NCI-H524 (cell line): Measurements from ENCODE around the gene PCYT1A.

ENCODE experiments used
- DNase-seq, 2 experiments: peaks; one replicate each; lab custom pipeline; 2025; lab: John Stamatoyannopoulos, UW

Gene PCYT1A

GRCh38 chr3:196236223-196236622, 51.3 kb downstream of the PCYT1A start:
- DNase-seq = no peak

- DNase-seq = no peak
Observed at GRCh38 chr3:196235452-196236122, 51.9 kb downstream of the PCYT1A start.

- no peak for DNase-seq
Observed at GRCh38 chr3:196232882-196233251, 54.7 kb downstream of the PCYT1A start.

DNA sequence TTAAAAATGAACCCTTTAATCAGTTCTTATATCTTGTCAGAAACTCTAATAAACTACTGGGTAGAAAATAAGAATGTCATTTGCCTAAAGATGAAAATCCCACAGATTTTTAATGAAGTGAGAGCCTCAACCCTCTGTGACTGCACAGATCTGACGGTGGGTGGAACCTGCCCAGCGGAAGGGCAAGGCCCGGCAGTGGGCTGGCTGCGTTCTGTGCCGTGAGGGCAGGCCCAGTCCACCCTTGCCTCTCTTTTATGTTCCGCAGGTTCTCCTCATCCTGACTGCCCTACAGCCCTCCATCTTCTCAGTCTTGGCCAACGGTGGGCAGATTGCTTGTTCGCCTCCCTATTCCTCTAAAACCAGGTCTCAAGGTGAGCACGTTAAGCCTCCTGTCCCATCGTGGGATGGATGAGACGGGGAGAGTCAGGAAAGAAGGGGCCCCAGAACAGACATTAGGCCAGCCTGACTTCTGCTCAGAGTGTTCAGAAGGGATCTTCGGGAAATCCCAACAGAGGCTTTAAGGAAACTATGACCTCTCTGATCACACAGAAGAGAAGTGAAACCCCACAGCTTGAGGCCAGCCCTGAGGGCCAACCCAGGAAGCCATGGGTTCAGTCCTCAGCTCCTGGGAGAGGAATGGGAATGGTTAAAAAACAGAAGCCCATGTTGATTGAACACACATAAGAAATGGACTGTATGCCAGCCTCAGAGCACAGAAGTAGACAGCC, 55.2 kb downstream of the PCYT1A start:
- DNase-seq = no peak

DNA sequence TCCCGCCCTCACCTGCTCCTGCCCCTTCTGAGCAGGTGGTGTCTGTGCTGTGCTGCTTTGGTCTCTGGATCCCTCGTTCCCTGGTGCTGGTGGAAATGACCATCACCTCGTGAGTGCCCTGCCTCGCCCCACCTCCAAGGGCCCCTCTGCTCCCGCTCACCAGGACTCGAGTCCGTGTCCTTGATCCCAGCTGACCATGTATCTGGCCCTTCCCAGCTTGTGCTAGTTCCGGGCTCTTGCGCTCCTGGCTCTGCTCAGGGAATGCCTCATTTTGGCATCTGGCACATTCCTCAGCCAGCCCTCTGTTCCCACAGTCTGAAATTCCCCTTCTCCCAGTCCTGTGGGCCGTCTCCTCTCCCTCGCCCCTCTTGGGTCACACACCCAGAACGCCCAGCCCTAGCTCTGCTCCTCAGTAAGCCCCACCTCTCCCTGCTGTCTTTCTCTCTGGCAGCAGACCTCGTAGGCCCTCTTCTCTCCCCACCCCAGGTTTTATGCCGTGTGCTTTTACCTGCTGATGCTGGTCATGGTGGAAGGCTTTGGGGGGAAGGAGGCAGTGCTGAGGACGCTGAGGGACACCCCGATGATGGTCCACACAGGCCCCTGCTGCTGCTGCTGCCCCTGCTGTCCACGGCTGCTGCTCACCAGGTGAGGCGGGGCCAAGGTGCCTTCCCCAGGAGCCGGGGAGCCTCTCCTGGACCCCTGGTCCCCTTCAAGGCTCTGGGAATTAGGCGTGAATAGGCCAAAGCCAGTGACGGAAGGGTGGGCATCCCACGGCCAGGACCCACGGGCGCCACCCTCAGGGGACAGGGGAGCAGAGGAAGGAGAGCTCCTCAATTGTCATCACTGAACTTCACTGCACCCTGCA, 59.7 kb downstream of the PCYT1A start:
- no peak for DNase-seq

DNA sequence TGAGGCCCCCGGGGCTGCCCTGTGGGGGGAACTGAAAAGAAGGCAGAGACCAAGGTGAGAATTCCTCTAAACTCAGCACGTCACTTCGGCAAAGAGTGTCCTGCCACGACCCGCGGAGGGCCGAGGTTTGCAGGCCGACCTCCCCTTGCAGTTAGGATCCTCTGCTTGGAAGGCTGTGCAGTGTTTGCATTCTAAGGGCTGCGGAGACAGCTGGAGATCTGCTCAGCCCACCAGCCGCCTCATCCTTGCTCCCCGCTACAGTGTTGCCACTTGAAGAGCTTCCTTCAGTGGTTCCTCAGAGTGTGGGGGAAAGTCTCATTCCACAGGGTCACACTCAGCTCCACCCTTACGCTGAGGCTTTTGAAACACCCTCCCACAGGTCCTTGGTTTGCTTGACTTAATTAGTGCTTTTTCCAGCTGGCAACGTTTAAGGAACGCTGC, 60.4 kb downstream of the PCYT1A start:
- DNase-seq = no peak

- no peak for DNase-seq
Observed at GRCh38 chr3:196225763-196226364, 61.7 kb downstream of the PCYT1A start.

- no peak for DNase-seq
Observed at GRCh38 chr3:196225086-196225485, 62.4 kb downstream of the PCYT1A start.

DNA sequence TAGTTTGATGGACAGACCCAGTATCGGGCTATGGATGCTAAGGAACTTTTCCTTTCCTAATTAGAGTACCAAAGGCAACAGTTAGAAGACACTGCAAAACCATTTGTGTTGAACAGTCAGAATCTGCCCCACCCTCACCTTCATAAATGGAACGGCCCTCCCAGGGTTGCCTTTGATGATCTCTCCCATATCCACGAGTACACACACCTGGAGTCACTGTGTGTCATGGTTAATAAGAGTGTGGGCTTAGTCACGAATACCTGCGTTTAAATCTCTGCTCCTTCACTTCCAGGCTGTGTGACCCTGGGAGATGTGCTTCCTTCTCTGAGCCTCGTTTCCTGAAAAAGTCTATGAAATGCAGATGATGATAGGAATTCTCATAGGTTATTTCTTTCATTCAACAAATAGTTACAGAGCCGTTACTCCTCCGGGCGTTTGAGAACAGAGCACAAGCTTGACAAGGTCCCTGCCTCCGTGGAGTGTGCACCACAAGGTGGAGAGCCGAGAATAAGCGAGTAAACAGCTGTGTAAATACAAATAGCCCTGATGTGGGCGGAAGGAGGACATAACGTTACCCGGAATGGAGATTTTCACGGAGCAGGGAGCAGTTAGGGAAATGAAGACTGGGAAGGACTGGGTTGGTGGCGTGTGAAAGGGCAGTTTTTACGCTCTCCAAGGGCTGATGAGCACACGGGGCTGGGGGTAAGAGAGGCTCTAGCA, 64.5 kb downstream of the PCYT1A start:
- DNase-seq = no peak

DNA sequence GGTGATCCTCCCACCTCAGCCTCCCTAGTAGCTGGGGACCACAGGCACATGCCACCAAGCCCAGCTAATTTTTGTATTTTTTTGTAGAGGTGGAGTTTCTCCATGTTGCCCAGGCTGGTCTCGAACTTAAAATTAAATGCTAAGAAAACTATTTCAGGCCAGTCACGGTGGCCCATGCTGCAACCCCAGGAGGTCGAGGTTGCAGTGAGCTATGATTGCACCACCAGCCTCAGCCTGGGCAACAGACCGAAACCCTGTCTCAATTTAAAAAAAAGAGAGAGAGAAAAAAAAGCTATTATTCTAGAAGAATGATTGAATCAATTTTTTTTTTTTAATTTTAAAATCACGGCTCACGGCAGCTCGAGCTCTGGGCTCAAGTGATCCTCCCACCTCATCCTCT, 66.5 kb downstream of the PCYT1A start:
- no peak for DNase-seq

- no peak for DNase-seq
Observed at GRCh38 chr3:196220587-196220986, 66.9 kb downstream of the PCYT1A start.

- DNase-seq = no peak
Observed at GRCh38 chr3:196219970-196220311, 67.6 kb downstream of the PCYT1A start.

- peak; percentile 45 to 71 for DNase-seq
Observed at GRCh38 chr3:196219194-196219969, 68.1 kb downstream of the PCYT1A start.

GRCh38 chr3:196218155-196218712, 69.3 kb downstream of the PCYT1A start:
- no peak for DNase-seq

DNA sequence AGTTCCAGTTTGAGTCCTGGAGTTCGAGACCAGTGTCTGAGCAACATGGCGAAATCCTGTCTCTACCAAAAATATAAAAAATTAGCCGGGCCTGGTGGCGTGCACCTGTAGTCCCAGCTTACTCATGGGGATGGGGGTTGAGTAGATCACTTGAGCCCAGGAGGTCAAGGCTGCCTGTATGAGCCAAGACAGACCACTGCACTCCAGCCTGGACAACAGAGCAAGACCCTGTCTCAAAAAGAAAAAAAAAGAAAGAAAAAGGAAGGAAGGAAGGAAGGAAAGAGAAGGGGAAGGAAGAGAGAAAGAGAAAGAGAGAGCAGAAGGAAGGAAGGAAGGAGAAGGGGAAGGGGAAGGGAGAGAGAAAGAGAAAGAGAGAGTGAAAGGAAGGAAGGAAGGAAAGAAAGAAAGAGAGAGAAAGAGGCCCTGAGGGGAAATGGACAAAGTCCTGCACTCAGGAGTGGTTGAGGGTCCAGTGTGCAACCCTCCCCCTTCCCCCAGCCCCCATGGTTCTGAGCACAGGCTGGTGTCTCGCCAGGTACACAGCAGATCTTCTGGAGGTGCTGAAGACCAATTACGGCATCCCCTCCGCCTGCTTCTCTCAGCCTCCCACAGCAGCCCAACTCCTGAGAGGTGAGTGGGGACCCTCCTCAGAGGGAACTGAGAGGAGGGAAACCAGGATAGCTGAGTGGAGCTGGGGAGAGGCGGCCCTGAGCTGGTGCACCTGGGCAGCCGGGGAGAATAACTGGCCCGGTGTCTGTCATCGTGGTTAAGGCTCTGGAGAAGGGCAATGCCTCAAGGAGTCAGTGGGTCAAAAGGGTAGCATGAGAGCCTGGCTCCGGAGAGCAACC, 70.0 kb downstream of the PCYT1A start:
- DNase-seq = no peak

DNA sequence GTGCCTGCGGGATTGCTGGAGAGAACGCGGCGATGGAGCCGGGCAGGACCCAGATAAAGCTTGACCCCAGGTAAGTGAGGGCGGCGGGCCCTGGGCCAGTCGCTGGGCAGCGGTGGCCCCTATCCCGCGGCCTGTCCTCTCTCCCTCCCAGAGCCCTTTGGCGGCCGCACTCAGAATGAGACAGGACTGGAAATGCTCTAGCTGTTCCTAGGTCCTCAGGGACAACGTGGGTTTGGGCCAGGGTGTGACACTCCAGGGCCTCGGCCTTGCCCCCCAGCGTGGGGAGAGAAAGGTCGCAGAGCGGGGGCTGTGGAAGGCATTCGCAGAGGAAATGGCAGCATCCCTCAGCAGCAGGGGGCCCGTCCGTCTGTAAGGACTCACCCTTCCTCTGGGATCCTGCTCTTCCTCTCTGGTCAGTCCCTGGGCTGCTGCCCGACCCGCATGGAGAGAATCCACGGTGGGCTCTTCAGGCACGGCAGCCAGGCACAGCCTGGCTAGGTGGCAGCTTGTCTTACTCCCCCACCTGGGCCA, 70.8 kb downstream of the PCYT1A start:
- DNase-seq = no peak

- DNase-seq = no peak
Observed at GRCh38 chr3:196216089-196216564, 71.4 kb downstream of the PCYT1A start, which contains the start of gene SLC51A. TSS of gene SLC51A (plus strand) at chr3:196216534. CDS start at chr3:196216713, 179 bp downstream.

DNA sequence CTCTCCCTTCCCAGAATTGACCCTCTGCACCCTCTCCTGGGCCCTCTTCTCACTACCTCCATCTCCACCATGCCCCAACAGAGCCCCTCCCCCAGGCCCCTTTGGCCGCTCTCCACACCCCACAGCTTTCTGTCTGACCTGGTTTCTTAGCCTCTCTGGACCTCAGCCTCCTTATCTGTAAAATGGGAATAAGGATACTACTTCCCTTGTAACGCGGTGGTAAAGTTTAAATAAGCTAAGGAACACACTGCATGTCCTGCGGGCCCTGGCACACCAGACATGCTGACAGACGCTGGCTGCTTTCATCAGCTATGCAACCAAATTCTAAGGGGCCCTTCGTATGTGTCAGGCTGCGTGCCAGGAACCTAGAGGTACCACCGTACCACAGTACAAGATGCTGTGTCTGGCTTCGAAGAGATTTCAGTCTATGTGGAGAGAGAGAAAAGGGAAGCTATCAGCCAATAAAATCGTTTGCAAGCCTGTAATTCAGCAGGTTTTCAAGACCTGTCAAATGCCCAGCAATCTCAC, 72.0 kb downstream of the PCYT1A start:
- no peak for DNase-seq
